SK-N-SH treated with all-trans-retinoic acid at 6 μM for 48 hours (cell line): Measurements from ENCODE around the gene PDGFC.

ENCODE experiments used
- ATAC-seq: fragments of 200-7000 bp; cut with Tn5 transposase; 3 replicates; pipeline ENCODE4 v1.9.1; 2020; ENCODE audit warnings: mild to moderate bottlenecking, moderate library complexity
- ARNTL ChIP-seq: fragments of 450-650 bp; formaldehyde crosslinking; IDR thresholded peaks from 2 replicates; pipeline ENCODE4 v1.5.0; 2020; ENCODE audit warnings: low read depth, mild to moderate bottlenecking, moderate library complexity, borderline replicate concordance
- BACH2 ChIP-seq: fragments of 250-450 bp; sonication (Bioruptor Pico); IDR thresholded peaks from 2 replicates; pipeline ENCODE4 v1.9.0; 2021; ENCODE audit warnings: mild to moderate bottlenecking, borderline replicate concordance
- CSDC2 ChIP-seq: fragments of 250-450 bp; sonication (Bioruptor Pico); IDR thresholded peaks from 2 replicates; pipeline ENCODE4 v1.5.0; 2020; ENCODE audit warnings: mild to moderate bottlenecking, moderate library complexity
- GLIS3 ChIP-seq: fragments of 250-450 bp; sonication (Bioruptor Pico); IDR thresholded peaks from 2 replicates; pipeline ENCODE4 v1.5.0; 2020; ENCODE audit warnings: mild to moderate bottlenecking, moderate library complexity
- ISL1 ChIP-seq: fragments of 250-450 bp; sonication (Bioruptor Pico); IDR thresholded peaks from 2 replicates; pipeline ENCODE4 v2.1.2; 2022; ENCODE audit warnings: mild to moderate bottlenecking, moderate library complexity
- OSR1 ChIP-seq: fragments of 250-450 bp; sonication (Bioruptor Pico); IDR thresholded peaks from 2 replicates; pipeline ENCODE4 v1.8.0; 2022; ENCODE audit warnings: moderate library complexity, mild to moderate bottlenecking, inconsistent platforms
- PATZ1 ChIP-seq: fragments of 250-450 bp; sonication (Bioruptor Pico); IDR thresholded peaks from 2 replicates; pipeline ENCODE4 v1.8.0; 2020; ENCODE audit warnings: mild to moderate bottlenecking, moderate library complexity, borderline replicate concordance
- RARB ChIP-seq: fragments of 250-450 bp; sonication (Bioruptor Pico); IDR thresholded peaks from 2 replicates; pipeline ENCODE4 v1.8.0; 2021; ENCODE audit warnings: mild to moderate bottlenecking, moderate library complexity
- SNAI2 ChIP-seq: fragments of 250-450 bp; sonication (Bioruptor Pico); IDR thresholded peaks from 2 replicates; pipeline ENCODE4 v1.5.0; 2020; ENCODE audit warnings: mild to moderate bottlenecking, moderate library complexity
- TCF4 ChIP-seq: fragments of 250-450 bp; sonication (Bioruptor Pico); IDR thresholded peaks from 2 replicates; pipeline ENCODE4 v1.8.0; 2021; ENCODE audit warnings: mild to moderate bottlenecking, moderate library complexity, borderline replicate concordance
- ZC3H10 ChIP-seq: fragments of 250-450 bp; sonication (Bioruptor Pico); IDR thresholded peaks from 2 replicates; pipeline ENCODE4 v1.5.1; 2021; ENCODE audit warnings: mild to moderate bottlenecking, moderate library complexity
- ZFP3 ChIP-seq: fragments of 250-450 bp; sonication (Bioruptor Pico); IDR thresholded peaks from 2 replicates; pipeline ENCODE4 v1.5.0; 2020; ENCODE audit warnings: mild to moderate bottlenecking, moderate library complexity
- ZFP30 ChIP-seq: fragments of 450-650 bp; formaldehyde crosslinking; IDR thresholded peaks from 2 replicates; pipeline ENCODE4 v1.5.0; 2022; ENCODE audit warnings: mild to moderate bottlenecking, moderate library complexity
- ZNF565 ChIP-seq: fragments of 450-650 bp; formaldehyde crosslinking; conservative IDR thresholded peaks from 2 replicates; pipeline ENCODE4 v1.5.0; 2020; ENCODE audit warnings: low read depth, mild to moderate bottlenecking, moderate library complexity
- ZNF70 ChIP-seq: fragments of 450-650 bp; formaldehyde crosslinking; IDR thresholded peaks from 2 replicates; pipeline ENCODE4 v1.5.0; 2020; ENCODE audit warnings: mild to moderate bottlenecking, moderate library complexity
- ZNF8 ChIP-seq: fragments of 450-650 bp; formaldehyde crosslinking; IDR thresholded peaks from 2 replicates; pipeline ENCODE4 v1.5.0; 2020; ENCODE audit warnings: mild to moderate bottlenecking, moderate library complexity
- TF ChIP-seq, protein P1 (sequence below): fragments of 250-450 bp; sonication (Bioruptor Pico); IDR thresholded peaks from 2 replicates; pipeline ENCODE4 v1.5.1; 2020; ENCODE audit warnings: low read depth, mild to moderate bottlenecking, moderate library complexity
- TF ChIP-seq, protein P2 (sequence below): fragments of 250-450 bp; sonication (Bioruptor Pico); IDR thresholded peaks from 2 replicates; pipeline ENCODE4 v1.8.0; 2021; ENCODE audit warnings: low read depth, mild to moderate bottlenecking, moderate library complexity, borderline replicate concordance
- TF ChIP-seq, protein P3 (sequence below): fragments of 250-450 bp; sonication (Bioruptor Pico); IDR thresholded peaks from 2 replicates; pipeline ENCODE4 v1.5.1; 2021; ENCODE audit warnings: mild to moderate bottlenecking, moderate library complexity
- TF ChIP-seq, protein P4 (sequence below): fragments of 250-450 bp; sonication (Bioruptor Pico); IDR thresholded peaks from 2 replicates; pipeline ENCODE4 v1.5.0; 2020; ENCODE audit warnings: mild to moderate bottlenecking, moderate library complexity

Gene PDGFC

GRCh38 chr4:156746111-156746510, 225.5 kb downstream of the PDGFC start:
- ATAC-seq = peak; percentile 72
- TF ChIP-seq, protein P1, sequence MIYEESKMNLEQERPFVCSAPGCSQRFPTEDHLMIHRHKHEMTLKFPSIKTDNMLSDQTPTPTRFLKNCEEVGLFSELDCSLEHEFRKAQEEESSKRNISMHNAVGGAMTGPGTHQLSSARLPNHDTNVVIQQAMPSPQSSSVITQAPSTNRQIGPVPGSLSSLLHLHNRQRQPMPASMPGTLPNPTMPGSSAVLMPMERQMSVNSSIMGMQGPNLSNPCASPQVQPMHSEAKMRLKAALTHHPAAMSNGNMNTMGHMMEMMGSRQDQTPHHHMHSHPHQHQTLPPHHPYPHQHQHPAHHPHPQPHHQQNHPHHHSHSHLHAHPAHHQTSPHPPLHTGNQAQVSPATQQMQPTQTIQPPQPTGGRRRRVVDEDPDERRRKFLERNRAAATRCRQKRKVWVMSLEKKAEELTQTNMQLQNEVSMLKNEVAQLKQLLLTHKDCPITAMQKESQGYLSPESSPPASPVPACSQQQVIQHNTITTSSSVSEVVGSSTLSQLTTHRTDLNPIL (CRISPR knock-in tag) = no peak
- TF ChIP-seq ZNF70 (CRISPR knock-in tag) = peak; percentile 89
- TF ChIP-seq CSDC2 (CRISPR knock-in tag) = no peak
- TF ChIP-seq ZC3H10 (CRISPR knock-in tag) = no peak
- TF ChIP-seq RARB (CRISPR knock-in tag) = no peak

DNA sequence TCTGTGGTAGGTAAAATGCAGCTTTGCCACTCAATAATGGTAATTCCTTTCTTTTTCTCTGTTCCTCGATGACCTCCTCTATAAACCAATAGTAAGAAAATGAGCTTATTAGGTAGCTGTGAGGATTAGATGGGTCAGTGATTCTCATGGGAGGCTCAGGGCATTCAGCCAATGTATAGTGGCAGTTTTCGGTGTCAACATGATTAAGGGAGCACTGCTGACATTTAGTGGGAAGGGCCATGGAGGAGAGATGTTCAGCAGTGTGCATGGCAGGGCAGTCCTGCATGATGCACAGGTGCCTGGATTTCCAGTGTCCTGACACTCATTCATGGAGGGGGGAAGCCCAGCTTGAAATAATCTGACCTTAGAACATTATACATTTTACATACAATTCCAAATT, 232.8 kb downstream of the PDGFC start:
- no peak for ATAC-seq
- TF ChIP-seq OSR1 (CRISPR knock-in tag) (no peak), ISL1 (no peak), GLIS3 (CRISPR knock-in tag) (no peak), ZNF565 (no peak), BACH2 (CRISPR knock-in tag) (no peak), ZFP30 (CRISPR knock-in tag) (no peak), RARB (CRISPR knock-in tag) (no peak), PATZ1 (CRISPR knock-in tag) (no peak), ZNF70 (CRISPR knock-in tag) (no peak), SNAI2 (CRISPR knock-in tag) (no peak), ZC3H10 (CRISPR knock-in tag) (no peak), ZFP3 (CRISPR knock-in tag) (no peak), TCF4 (CRISPR knock-in tag) (no peak), ARNTL (no peak), CSDC2 (CRISPR knock-in tag) (no peak), ZNF8 (CRISPR knock-in tag) (no peak)
- TF ChIP-seq, protein P2, sequence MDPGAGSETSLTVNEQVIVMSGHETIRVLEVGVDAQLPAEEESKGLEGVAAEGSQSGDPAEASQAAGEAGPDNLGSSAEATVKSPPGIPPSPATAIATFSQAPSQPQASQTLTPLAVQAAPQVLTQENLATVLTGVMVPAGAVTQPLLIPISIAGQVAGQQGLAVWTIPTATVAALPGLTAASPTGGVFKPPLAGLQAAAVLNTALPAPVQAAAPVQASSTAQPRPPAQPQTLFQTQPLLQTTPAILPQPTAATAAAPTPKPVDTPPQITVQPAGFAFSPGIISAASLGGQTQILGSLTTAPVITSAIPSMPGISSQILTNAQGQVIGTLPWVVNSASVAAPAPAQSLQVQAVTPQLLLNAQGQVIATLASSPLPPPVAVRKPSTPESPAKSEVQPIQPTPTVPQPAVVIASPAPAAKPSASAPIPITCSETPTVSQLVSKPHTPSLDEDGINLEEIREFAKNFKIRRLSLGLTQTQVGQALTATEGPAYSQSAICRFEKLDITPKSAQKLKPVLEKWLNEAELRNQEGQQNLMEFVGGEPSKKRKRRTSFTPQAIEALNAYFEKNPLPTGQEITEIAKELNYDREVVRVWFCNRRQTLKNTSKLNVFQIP (CRISPR knock-in tag) = no peak
- TF ChIP-seq, protein P3, sequence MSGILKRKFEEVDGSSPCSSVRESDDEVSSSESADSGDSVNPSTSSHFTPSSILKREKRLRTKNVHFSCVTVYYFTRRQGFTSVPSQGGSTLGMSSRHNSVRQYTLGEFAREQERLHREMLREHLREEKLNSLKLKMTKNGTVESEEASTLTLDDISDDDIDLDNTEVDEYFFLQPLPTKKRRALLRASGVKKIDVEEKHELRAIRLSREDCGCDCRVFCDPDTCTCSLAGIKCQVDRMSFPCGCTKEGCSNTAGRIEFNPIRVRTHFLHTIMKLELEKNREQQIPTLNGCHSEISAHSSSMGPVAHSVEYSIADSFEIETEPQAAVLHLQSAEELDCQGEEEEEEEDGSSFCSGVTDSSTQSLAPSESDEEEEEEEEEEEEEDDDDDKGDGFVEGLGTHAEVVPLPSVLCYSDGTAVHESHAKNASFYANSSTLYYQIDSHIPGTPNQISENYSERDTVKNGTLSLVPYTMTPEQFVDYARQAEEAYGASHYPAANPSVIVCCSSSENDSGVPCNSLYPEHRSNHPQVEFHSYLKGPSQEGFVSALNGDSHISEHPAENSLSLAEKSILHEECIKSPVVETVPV (CRISPR knock-in tag) = no peak
- TF ChIP-seq, protein P1 (CRISPR knock-in tag) = no peak
- TF ChIP-seq, protein P4, sequence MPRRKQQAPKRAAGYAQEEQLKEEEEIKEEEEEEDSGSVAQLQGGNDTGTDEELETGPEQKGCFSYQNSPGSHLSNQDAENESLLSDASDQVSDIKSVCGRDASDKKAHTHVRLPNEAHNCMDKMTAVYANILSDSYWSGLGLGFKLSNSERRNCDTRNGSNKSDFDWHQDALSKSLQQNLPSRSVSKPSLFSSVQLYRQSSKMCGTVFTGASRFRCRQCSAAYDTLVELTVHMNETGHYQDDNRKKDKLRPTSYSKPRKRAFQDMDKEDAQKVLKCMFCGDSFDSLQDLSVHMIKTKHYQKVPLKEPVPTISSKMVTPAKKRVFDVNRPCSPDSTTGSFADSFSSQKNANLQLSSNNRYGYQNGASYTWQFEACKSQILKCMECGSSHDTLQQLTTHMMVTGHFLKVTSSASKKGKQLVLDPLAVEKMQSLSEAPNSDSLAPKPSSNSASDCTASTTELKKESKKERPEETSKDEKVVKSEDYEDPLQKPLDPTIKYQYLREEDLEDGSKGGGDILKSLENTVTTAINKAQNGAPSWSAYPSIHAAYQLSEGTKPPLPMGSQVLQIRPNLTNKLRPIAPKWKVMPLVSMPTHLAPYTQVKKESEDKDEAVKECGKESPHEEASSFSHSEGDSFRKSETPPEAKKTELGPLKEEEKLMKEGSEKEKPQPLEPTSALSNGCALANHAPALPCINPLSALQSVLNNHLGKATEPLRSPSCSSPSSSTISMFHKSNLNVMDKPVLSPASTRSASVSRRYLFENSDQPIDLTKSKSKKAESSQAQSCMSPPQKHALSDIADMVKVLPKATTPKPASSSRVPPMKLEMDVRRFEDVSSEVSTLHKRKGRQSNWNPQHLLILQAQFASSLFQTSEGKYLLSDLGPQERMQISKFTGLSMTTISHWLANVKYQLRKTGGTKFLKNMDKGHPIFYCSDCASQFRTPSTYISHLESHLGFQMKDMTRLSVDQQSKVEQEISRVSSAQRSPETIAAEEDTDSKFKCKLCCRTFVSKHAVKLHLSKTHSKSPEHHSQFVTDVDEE (CRISPR knock-in tag) = no peak
- TF ChIP-seq, all 23 proteins: peak for 0
